Ascending aorta (tissue), 2 donors: ENCODE data around the gene ATG4B. TPM values are rescaled to one million over a fixed set of nuclear protein-coding genes. Genes with fewer than 3 reads are reported as not detected.

Experiments used
- DNase-seq, 2 donors: peaks; one replicate each; pipeline ENCODE4 v3.0.0-alpha.2; 2019; ENCODE audit warnings: low spot score in 2 of 2
- H3K27ac ChIP-seq, 2 donors: fragments of 200-600 bp; sonication (generic); one replicate each; pipeline ENCODE4 v1.5.1; 2016 to 2017; ENCODE audit warnings: mild to moderate bottlenecking in 1 of 2
- H3K27me3 ChIP-seq: fragments of 200-600 bp; sonication (generic); one replicate; pipeline ENCODE4 v1.5.1; 2017
- H3K36me3 ChIP-seq, 2 donors: fragments of 200-600 bp; sonication (generic); one replicate each; pipeline ENCODE4 v1.5.1; 2016
- H3K4me1 ChIP-seq, 2 donors: fragments of 200-600 bp; sonication (generic); one replicate each; pipeline ENCODE4 v1.5.1; 2016 to 2017; ENCODE audit warnings: mild to moderate bottlenecking in 1 of 2
- H3K4me3 ChIP-seq, 2 donors: fragments of 200-600 bp; sonication (generic); one replicate each; pipeline ENCODE4 v1.5.1; 2016 to 2017; ENCODE audit warnings: mild to moderate bottlenecking in 1 of 2
- H3K9me3 ChIP-seq, 2 donors: fragments of 200-600 bp; sonication (generic); one replicate each; pipeline ENCODE4 v1.5.1; 2016
- CTCF ChIP-seq, 3 experiments: fragments of 200-600 bp in 2 of 3; fragments of 450-650 bp in 1 of 3; sonication (generic) in 2 of 3; IDR thresholded peaks; one replicate each; pipeline ENCODE4 v1.5.1; 2016 to 2019; ENCODE audit warnings: antibody characterized with exemption in 3 of 3, mild to moderate bottlenecking in 1 of 3, moderate library complexity in 1 of 3
- intact Hi-C: fragments of 100-400 bp; cut with DNase I; formaldehyde crosslinking; loops from one replicate; pipeline ENCODE4 v1.15.1; 2023
- total RNA-seq: library from RNA; depleted of rRNA; stranded (reverse); fragments of >200 nt; gene quantifications from one replicate; pipeline ENCODE4 v1.1.0, GENCODE V29; 2016

The ATG4B gene
- total RNA-seq, 1 donor from 2014 or later, result 225 TPM

DNA sequence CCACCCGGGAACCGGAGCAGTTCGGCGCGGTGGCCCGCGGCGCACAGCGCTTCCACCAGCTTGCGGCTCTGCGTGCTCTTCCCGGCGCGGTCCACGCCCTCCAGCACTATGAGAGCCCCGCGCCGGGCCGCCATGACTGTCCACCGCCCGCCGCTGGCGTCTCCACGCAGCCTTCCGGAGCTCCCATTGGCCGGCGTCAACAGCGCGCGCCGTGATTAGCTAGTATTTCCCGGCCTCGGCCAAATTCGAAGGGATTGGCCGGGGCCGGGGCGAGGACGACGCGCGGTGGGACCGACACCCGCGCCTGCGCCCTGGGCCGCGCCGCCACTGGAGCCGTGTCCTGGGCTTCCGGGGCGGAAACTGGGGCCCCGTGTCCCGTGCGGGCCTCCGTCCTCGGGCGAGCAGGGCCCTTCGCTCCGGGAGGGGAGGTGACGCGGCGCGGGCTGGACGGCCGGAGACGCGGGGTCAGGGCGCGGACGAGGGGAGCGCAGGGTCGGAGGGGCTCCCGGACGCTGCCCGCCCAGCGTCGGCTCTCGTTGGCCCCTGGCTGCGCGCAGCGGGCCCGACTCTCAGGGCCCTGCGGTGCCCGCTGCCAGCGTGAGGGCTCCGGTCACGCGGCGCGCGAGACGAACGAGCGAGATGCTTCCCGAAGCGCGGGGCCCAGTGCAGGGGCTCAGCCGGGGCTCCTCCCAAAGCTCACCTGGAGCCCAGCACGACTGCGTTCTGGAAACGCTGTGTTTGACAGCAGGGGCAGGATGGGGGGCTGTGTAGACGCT, 49.3 kb downstream of the ATG4B start, which contains the start of gene DTYMK:
Gene DTYMK, minus strand, starts transcription at position 166 of the 776 bp plus-strand sequence. Its CDS starts 32 bp downstream, at position 134.
- peak within 1 kb of the TSS; percentile 90 to 94 for H3K27ac ChIP-seq
- H3K27me3 ChIP-seq, result no peaks in the 10 kb centered on the region
- peaks cover 7 to 18% of the 10 kb centered on the region in 2 donors for H3K4me1 ChIP-seq
- intact Hi-C loops, result loop anchor here (1.0 to 10.0 kb wide), 6 partner anchors 14 to 695 kb away; partner anchors contain the start of genes ATG4B, D2HGDH, STK25 and THAP4
- peaks cover 0 to 16% of the 10 kb centered on the region in 2 donors for H3K36me3 ChIP-seq
- TF ChIP-seq CTCF (IDR thresholded peaks at IDR 0.05), result no peak
- H3K4me3 ChIP-seq, result peak within 1 kb of the TSS; percentile 85 to 94
- no peaks in the 10 kb centered on the region for H3K9me3 ChIP-seq
- peak; percentile 84 to 97 for DNase-seq

DNA sequence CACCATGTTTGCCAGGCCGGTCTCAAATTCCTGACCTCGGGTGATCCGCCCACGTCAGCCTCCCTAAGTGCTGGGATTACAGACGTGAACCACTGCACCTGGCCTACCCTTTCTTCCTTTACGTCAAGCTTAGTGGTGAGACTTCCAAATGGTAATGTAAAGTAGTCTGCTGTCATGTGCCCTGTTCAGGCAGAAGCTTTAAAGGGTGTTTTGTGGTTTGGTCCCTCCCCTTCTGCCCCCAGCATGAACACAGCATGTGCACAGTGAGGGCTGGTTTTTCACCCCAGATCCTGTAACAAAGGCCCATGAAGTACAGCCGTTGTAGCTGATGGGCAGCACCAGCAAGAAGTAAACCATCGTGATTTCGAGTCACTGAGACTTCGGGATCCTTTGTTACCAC, 51.8 kb downstream of the ATG4B start:
- no peak for DNase-seq
- H3K4me1 ChIP-seq, result peaks cover 7 to 18% of the 10 kb centered on the region in 2 donors
- no peak overlapping the region for H3K4me3 ChIP-seq
- H3K27ac ChIP-seq, result no peak overlapping the region
- intact Hi-C loops, result loop anchor here (5.0 to 10.0 kb wide), 3 partner anchors 185 to 697 kb away; partner anchors contain the start of gene STK25
- H3K27me3 ChIP-seq, result no peaks in the 10 kb centered on the region
- H3K9me3 ChIP-seq, result no peaks in the 10 kb centered on the region
- no peak for TF ChIP-seq CTCF (IDR thresholded peaks at IDR 0.05)
- H3K36me3 ChIP-seq, result peaks cover 0 to 16% of the 10 kb centered on the region in 2 donors

DNA sequence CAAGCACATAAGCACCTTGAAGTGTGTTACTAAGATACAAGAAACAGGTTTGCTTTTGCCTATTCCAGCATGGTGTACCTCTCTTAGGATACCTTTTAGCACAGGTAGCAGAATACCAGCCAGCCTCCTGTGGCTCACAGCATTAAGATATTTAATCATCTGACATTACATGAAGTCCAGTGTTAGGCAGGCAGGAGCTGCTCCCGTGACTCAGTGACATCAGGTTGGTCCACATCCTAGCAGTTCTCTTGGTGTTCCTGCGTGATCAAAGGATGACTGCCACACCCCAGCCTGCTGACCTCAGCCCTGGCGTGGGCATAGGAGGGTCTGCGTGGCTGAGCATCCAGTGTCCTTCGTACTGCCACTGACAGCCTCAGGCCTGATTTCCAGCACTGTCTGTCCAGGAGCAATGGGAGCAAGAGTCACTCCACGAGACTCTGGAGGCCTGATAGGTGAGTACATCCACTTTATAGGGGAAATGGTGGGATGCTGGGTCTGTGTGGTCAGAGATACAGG, 52.8 kb downstream of the ATG4B start:
- no peak overlapping the region for H3K4me3 ChIP-seq
- H3K36me3 ChIP-seq, result peaks cover 4 to 20% of the 10 kb centered on the region in 2 donors
- H3K4me1 ChIP-seq, result peaks cover 7 to 18% of the 10 kb centered on the region in 2 donors
- no peaks in the 10 kb centered on the region for H3K9me3 ChIP-seq
- H3K27me3 ChIP-seq, result no peaks in the 10 kb centered on the region
- TF ChIP-seq CTCF (IDR thresholded peaks at IDR 0.05), result no peak
- intact Hi-C loops, result no loop called here
- no peak for DNase-seq
- no peak overlapping the region for H3K27ac ChIP-seq

GRCh38 chr2:241692448-241692847, 55.0 kb downstream of the ATG4B start:
- Histone ChIP-seq H3K27me3 (no peaks in the 10 kb centered on the region), H3K27ac (no peak overlapping the region), H3K4me1 (peaks cover 7 to 15% of the 10 kb centered on the region in 2 donors), H3K36me3 (peaks cover 4 to 25% of the 10 kb centered on the region in 2 donors), H3K4me3 (no peak overlapping the region), H3K9me3 (no peaks in the 10 kb centered on the region)
- DNase-seq, result no peak
- intact Hi-C loops, result no loop called here
- no peak for TF ChIP-seq CTCF (IDR thresholded peaks at IDR 0.05)

- H3K4me1 ChIP-seq, result peaks cover 0 to 3% of the 10 kb centered on the region in 2 donors
- H3K27me3 ChIP-seq, result no peaks in the 10 kb centered on the region
- no peak for TF ChIP-seq CTCF (IDR thresholded peaks at IDR 0.05)
- no peak overlapping the region for H3K27ac ChIP-seq
- intact Hi-C loops, result no loop called here
- no peak for DNase-seq
- H3K36me3 ChIP-seq, result peaks cover 4 to 20% of the 10 kb centered on the region in 2 donors
- no peak overlapping the region for H3K4me3 ChIP-seq
- no peaks in the 10 kb centered on the region for H3K9me3 ChIP-seq
These were observed 58.2 kb downstream of the ATG4B start for GRCh38 chr2:241695651-241696050.
